NCI-H2107 treated with DMSO at 0.1 percent for 48 hours (cell line): ENCODE results near the gene NUP42.
"Not testable (repeated sequence)": the region's sequence is repeated elsewhere in the genome, so short reads cannot be mapped to it uniquely, and the experiment has no call there.

Source experiments
- DNase-seq: peaks from one replicate; lab custom pipeline; 2025; ENCODE audit not compliant: unreplicated experiment; lab: John Stamatoyannopoulos, UW

NUP42 gene

GRCh38 chr7:23200331-23200730, 18.5 kb downstream of the NUP42 start:
- no peak for DNase-seq

GRCh38 chr7:23204241-23204640, 22.4 kb downstream of the NUP42 start:
- no peak for DNase-seq

GRCh38 chr7:23205577-23205908, 23.7 kb downstream of the NUP42 start:
- DNase-seq: no peak

- no peak for DNase-seq
Observed at GRCh38 chr7:23205909-23206767, 24.3 kb downstream of the NUP42 start.

- no peak for DNase-seq
Observed at GRCh38 chr7:23207021-23207420, 25.2 kb downstream of the NUP42 start.

GRCh38 chr7:23207884-23208283, 26.0 kb downstream of the NUP42 start:
- no peak for DNase-seq

- no peak for DNase-seq
Observed at GRCh38 chr7:23208316-23208715, 26.5 kb downstream of the NUP42 start.

- DNase-seq: no peak
Observed at GRCh38 chr7:23210506-23210905, 28.7 kb downstream of the NUP42 start.

GRCh38 chr7:23211589-23211988, 29.7 kb downstream of the NUP42 start:
- DNase-seq: no peak

GRCh38 chr7:23212395-23212794, 30.5 kb downstream of the NUP42 start:
- no peak for DNase-seq

GRCh38 chr7:23212841-23213240, 31.0 kb downstream of the NUP42 start:
- no peak for DNase-seq

GRCh38 chr7:23213755-23214154, 31.9 kb downstream of the NUP42 start:
- no peak for DNase-seq

- no peak for DNase-seq
Observed at GRCh38 chr7:23214423-23214822, 32.6 kb downstream of the NUP42 start.

GRCh38 chr7:23214938-23215337, 33.1 kb downstream of the NUP42 start:
- no peak for DNase-seq

GRCh38 chr7:23216021-23216420, 34.2 kb downstream of the NUP42 start:
- DNase-seq: no peak

- no peak for DNase-seq
Observed at GRCh38 chr7:23218196-23218595, 36.3 kb downstream of the NUP42 start.

GRCh38 chr7:23220690-23221305, 39.0 kb downstream of the NUP42 start:
- no peak for DNase-seq

- no peak for DNase-seq
Observed at GRCh38 chr7:23222439-23223030, 40.7 kb downstream of the NUP42 start.

- DNase-seq: not testable (repeated sequence)
Observed at GRCh38 chr7:23224364-23224763, 42.5 kb downstream of the NUP42 start.

- DNase-seq: no peak
Observed at GRCh38 chr7:23226844-23227450, 45.1 kb downstream of the NUP42 start.

- DNase-seq: no peak
Observed at GRCh38 chr7:23228412-23228811, 46.6 kb downstream of the NUP42 start.

- DNase-seq: no peak
Observed at GRCh38 chr7:23230641-23231101, 48.8 kb downstream of the NUP42 start.
